ENCODE results near the gene VAV3. TPM values are rescaled to one million over a fixed set of nuclear protein-coding genes. Genes with fewer than 3 reads are reported as not detected.
A peak's percentile ranks its signal among the peaks of the same experiment; 100 is the strongest.

The VAV3 gene
- total RNA-seq, 1 experiment from 2014 or later, result 5.3 TPM

GRCh38 chr1:107954126-107954525, 10.9 kb downstream of the VAV3 start:
- DNase-seq, result no peak
- Histone ChIP-seq H3K27me3 (ENCODE audit: control insufficient read depth, insufficient read depth, low read length) (no peaks in the 10 kb centered on the region), H3K4me3 (ENCODE audit: insufficient read depth, low read depth, low read length) (no peak overlapping the region), H3K36me3 (replicated peaks; ENCODE audit: control insufficient read depth, insufficient read depth, low read length) (no peaks in the 10 kb centered on the region)

- Histone ChIP-seq H3K4me3 (ENCODE audit: insufficient read depth, low read depth, low read length) (no peak overlapping the region), H3K36me3 (replicated peaks; ENCODE audit: control insufficient read depth, insufficient read depth, low read length) (no peaks in the 10 kb centered on the region), H3K27me3 (ENCODE audit: control insufficient read depth, insufficient read depth, low read length) (no peaks in the 10 kb centered on the region)
- no peak for DNase-seq
These were observed 11.4 kb downstream of the VAV3 start for GRCh38 chr1:107953556-107953955.

- no peak overlapping the region for H3K4me3 ChIP-seq (ENCODE audit: insufficient read depth, low read depth, low read length)
- no peak for DNase-seq
- H3K27me3 ChIP-seq (ENCODE audit: control insufficient read depth, insufficient read depth, low read length), result no peaks in the 10 kb centered on the region
- H3K36me3 ChIP-seq (replicated peaks; ENCODE audit: control insufficient read depth, insufficient read depth, low read length), result no peaks in the 10 kb centered on the region
These were observed 12.0 kb downstream of the VAV3 start for GRCh38 chr1:107952989-107953388.

- Histone ChIP-seq H3K27me3 (ENCODE audit: control insufficient read depth, insufficient read depth, low read length) (no peaks in the 10 kb centered on the region), H3K36me3 (replicated peaks; ENCODE audit: control insufficient read depth, insufficient read depth, low read length) (no peaks in the 10 kb centered on the region), H3K4me3 (ENCODE audit: insufficient read depth, low read depth, low read length) (no peak overlapping the region)
- no peak for DNase-seq
These were observed 14.5 kb downstream of the VAV3 start for GRCh38 chr1:107950464-107950863.

- no peak for DNase-seq
- H3K4me3 ChIP-seq (ENCODE audit: insufficient read depth, low read depth, low read length), result no peak overlapping the region
- H3K27me3 ChIP-seq (ENCODE audit: control insufficient read depth, insufficient read depth, low read length), result no peaks in the 10 kb centered on the region
- H3K36me3 ChIP-seq (replicated peaks; ENCODE audit: control insufficient read depth, insufficient read depth, low read length), result no peaks in the 10 kb centered on the region
These were observed 15.3 kb downstream of the VAV3 start for GRCh38 chr1:107949467-107950253.

- no peaks in the 10 kb centered on the region for H3K27me3 ChIP-seq (ENCODE audit: control insufficient read depth, insufficient read depth, low read length)
- no peak for DNase-seq
- H3K4me3 ChIP-seq (ENCODE audit: insufficient read depth, low read depth, low read length), result no peak overlapping the region
- no peaks in the 10 kb centered on the region for H3K36me3 ChIP-seq (replicated peaks; ENCODE audit: control insufficient read depth, insufficient read depth, low read length)
These were observed 18.2 kb downstream of the VAV3 start for GRCh38 chr1:107946794-107947193.

- Histone ChIP-seq H3K4me3 (ENCODE audit: insufficient read depth, low read depth, low read length) (no peak overlapping the region), H3K36me3 (replicated peaks; ENCODE audit: control insufficient read depth, insufficient read depth, low read length) (no peaks in the 10 kb centered on the region), H3K27me3 (ENCODE audit: control insufficient read depth, insufficient read depth, low read length) (no peaks in the 10 kb centered on the region)
- DNase-seq, result no peak
These were observed 21.3 kb downstream of the VAV3 start for GRCh38 chr1:107943694-107944093.

- Histone ChIP-seq H3K4me3 (ENCODE audit: insufficient read depth, low read depth, low read length) (no peak overlapping the region), H3K36me3 (replicated peaks; ENCODE audit: control insufficient read depth, insufficient read depth, low read length) (no peaks in the 10 kb centered on the region), H3K27me3 (ENCODE audit: control insufficient read depth, insufficient read depth, low read length) (no peaks in the 10 kb centered on the region)
- no peak for DNase-seq
These were observed 22.2 kb downstream of the VAV3 start for GRCh38 chr1:107942814-107943213.

- DNase-seq, result no peak
- no peaks in the 10 kb centered on the region for H3K36me3 ChIP-seq (replicated peaks; ENCODE audit: control insufficient read depth, insufficient read depth, low read length)
- H3K4me3 ChIP-seq (ENCODE audit: insufficient read depth, low read depth, low read length), result no peak overlapping the region
- no peaks in the 10 kb centered on the region for H3K27me3 ChIP-seq (ENCODE audit: control insufficient read depth, insufficient read depth, low read length)
These were observed 23.4 kb downstream of the VAV3 start for GRCh38 chr1:107941531-107941930.

GRCh38 chr1:107941123-107941522, 23.9 kb downstream of the VAV3 start:
- Histone ChIP-seq H3K36me3 (replicated peaks; ENCODE audit: control insufficient read depth, insufficient read depth, low read length) (no peaks in the 10 kb centered on the region), H3K4me3 (ENCODE audit: insufficient read depth, low read depth, low read length) (no peak overlapping the region), H3K27me3 (ENCODE audit: control insufficient read depth, insufficient read depth, low read length) (no peaks in the 10 kb centered on the region)
- no peak for DNase-seq

GRCh38 chr1:107940701-107941100, 24.3 kb downstream of the VAV3 start:
- no peak for DNase-seq
- Histone ChIP-seq H3K27me3 (ENCODE audit: control insufficient read depth, insufficient read depth, low read length) (no peaks in the 10 kb centered on the region), H3K36me3 (replicated peaks; ENCODE audit: control insufficient read depth, insufficient read depth, low read length) (no peaks in the 10 kb centered on the region), H3K4me3 (ENCODE audit: insufficient read depth, low read depth, low read length) (no peak overlapping the region)

GRCh38 chr1:107940017-107940577, 24.9 kb downstream of the VAV3 start:
- DNase-seq, result no peak

GRCh38 chr1:107939256-107939655, 25.7 kb downstream of the VAV3 start:
- Histone ChIP-seq H3K4me3 (ENCODE audit: insufficient read depth, low read depth, low read length) (no peak overlapping the region), H3K27me3 (ENCODE audit: control insufficient read depth, insufficient read depth, low read length) (no peaks in the 10 kb centered on the region), H3K36me3 (replicated peaks; ENCODE audit: control insufficient read depth, insufficient read depth, low read length) (no peaks in the 10 kb centered on the region)
- DNase-seq, result no peak

More at GRCh38 chr1:107940017-107940577, 24.9 kb downstream of the VAV3 start:
- Histone ChIP-seq H3K27me3 (ENCODE audit: control insufficient read depth, insufficient read depth, low read length) (no peaks in the 10 kb centered on the region), H3K4me3 (ENCODE audit: insufficient read depth, low read depth, low read length) (no peak overlapping the region), H3K36me3 (replicated peaks; ENCODE audit: control insufficient read depth, insufficient read depth, low read length) (no peaks in the 10 kb centered on the region)

- H3K27me3 ChIP-seq (ENCODE audit: control insufficient read depth, insufficient read depth, low read length), result no peaks in the 10 kb centered on the region
- H3K36me3 ChIP-seq (replicated peaks; ENCODE audit: control insufficient read depth, insufficient read depth, low read length), result no peaks in the 10 kb centered on the region
- no peak overlapping the region for H3K4me3 ChIP-seq (ENCODE audit: insufficient read depth, low read depth, low read length)
- DNase-seq, result peak; percentile 22
These were observed 28.2 kb downstream of the VAV3 start for GRCh38 chr1:107936498-107937481.
